NK-92 treated with Interleukin-12 subunit alpha and Interleukin-12 subunit beta, amount 100 ng/mL, for 24 hours (cell line): ENCODE measurements around the gene GPR173.

Experiments
- DNase-seq: peaks from one replicate; lab custom pipeline; 2025; lab: John Stamatoyannopoulos, UW

Gene GPR173

GRCh38 chrX:53089925-53090324 is 41.3 kb downstream of the GPR173 start:
- DNase-seq = no peak

- DNase-seq = no peak
Measured at GRCh38 chrX:53091354-53091753, 42.8 kb downstream of the GPR173 start.

- DNase-seq = peak; percentile 41
Measured at GRCh38 chrX:53093177-53093655, 44.6 kb downstream of the GPR173 start.

- DNase-seq = peak; percentile 67
Measured at GRCh38 chrX:53093748-53094581, 45.4 kb downstream of the GPR173 start, which contains the start of gene KANTR. Gene KANTR, plus strand, starts transcription at chrX:53094142. Its CDS starts 30,131 bp downstream, at chrX:53124273.

GRCh38 chrX:53094582-53094905 is 46.0 kb downstream of the GPR173 start:
- DNase-seq = no peak

- DNase-seq = no peak
Measured at GRCh38 chrX:53095796-53096195, 47.2 kb downstream of the GPR173 start.

- DNase-seq = no peak
Measured at GRCh38 chrX:53114864-53115549, 66.4 kb downstream of the GPR173 start.

- no peak for DNase-seq
Measured at GRCh38 chrX:53115550-53115874, 66.9 kb downstream of the GPR173 start.

- no peak for DNase-seq
Measured at GRCh38 chrX:53116101-53116500, 67.5 kb downstream of the GPR173 start.

- DNase-seq = no peak
Measured at GRCh38 chrX:53122013-53122412, 73.4 kb downstream of the GPR173 start.

- DNase-seq = no peak
Measured at GRCh38 chrX:53125506-53125905, 76.9 kb downstream of the GPR173 start.

- no peak for DNase-seq
Measured at GRCh38 chrX:53126377-53126776, 77.8 kb downstream of the GPR173 start.

GRCh38 chrX:53128097-53128749 is 79.6 kb downstream of the GPR173 start:
- DNase-seq = no peak
